Prostate gland (tissue), 2 donors: ENCODE data around the gene CCDC70. TPM values are rescaled to one million over a fixed set of nuclear protein-coding genes. Genes with fewer than 3 reads are reported as not detected.
"Not testable (repeated sequence)": the region's sequence is repeated elsewhere in the genome, so short reads cannot be mapped to it uniquely, and the experiment has no call there.

Experiments used
- DNase-seq: peaks from one replicate; pipeline ENCODE4 v3.0.0-alpha.2; 2019; ENCODE audit warnings: low spot score
- H3K27ac ChIP-seq, 2 donors: fragments of 200-600 bp; sonication (generic); 2 replicates each; pipeline ENCODE4 v1.5.1; 2017 to 2019
- H3K27me3 ChIP-seq: fragments of 200-600 bp; sonication (generic); replicated peaks from 2 replicates; pipeline ENCODE4 v1.5.1; 2019; ENCODE audit not compliant: insufficient read depth
- H3K36me3 ChIP-seq, 2 donors: fragments of 200-600 bp; sonication (generic); 1 replicate in 1 of 2; 2 replicates in 1 of 2; pipeline versions ENCODE4 v1.5.1 to v1.8.1; 2017 to 2019
- H3K4me1 ChIP-seq: fragments of 200-600 bp; sonication (generic); replicated peaks from 2 replicates; pipeline ENCODE4 v1.5.1; 2019
- H3K4me3 ChIP-seq, 2 donors: fragments of 200-600 bp; sonication (generic); 2 replicates each; pipeline ENCODE4 v1.5.1; 2017 to 2019
- H3K9me3 ChIP-seq: fragments of 200-600 bp; sonication (generic); 2 replicates; pipeline ENCODE4 v1.5.1; 2017
- CTCF ChIP-seq, 4 experiments: fragments of 200-600 bp in 2 of 4; fragments of 450-650 bp in 2 of 4; sonication (generic) in 2 of 4; IDR thresholded peaks; 1 replicate in 3 of 4; 2 replicates in 1 of 4; pipeline ENCODE4 v1.5.1; 2016 to 2019; ENCODE audit warnings: antibody characterized with exemption in 4 of 4, mild to moderate bottlenecking in 2 of 4, moderate library complexity in 2 of 4
- POLR2A ChIP-seq: fragments of 450-650 bp; IDR thresholded peaks from one replicate; pipeline ENCODE4 v1.6.1; 2016; ENCODE audit warnings: antibody characterized with exemption, mild to moderate bottlenecking
- POLR2AphosphoS5 ChIP-seq: sonication (generic); formaldehyde crosslinking; IDR thresholded peaks from one replicate; pipeline ENCODE4 v1.6.1; 2017; ENCODE audit warnings: antibody characterized with exemption
- WGBS: methylation state at CpG from one replicate; pipeline ENCODE4 v1.1.5; 2018; 5-methylcytosine and 5-hydroxymethylcytosine counted together
- intact Hi-C: fragments of 100-400 bp; cut with DNase I; formaldehyde crosslinking; loops from one replicate; pipeline ENCODE4 v1.14.2; 2022
- total RNA-seq, 2 donors: library from RNA; depleted of rRNA; stranded (reverse); fragments of >200 nt; gene quantifications; one replicate each; pipeline ENCODE4 v1.1.0, GENCODE V29; 2016

Gene CCDC70
- total RNA-seq, 2 donors from 2014 or later = 11.5 TPM; not detected in 1

DNA sequence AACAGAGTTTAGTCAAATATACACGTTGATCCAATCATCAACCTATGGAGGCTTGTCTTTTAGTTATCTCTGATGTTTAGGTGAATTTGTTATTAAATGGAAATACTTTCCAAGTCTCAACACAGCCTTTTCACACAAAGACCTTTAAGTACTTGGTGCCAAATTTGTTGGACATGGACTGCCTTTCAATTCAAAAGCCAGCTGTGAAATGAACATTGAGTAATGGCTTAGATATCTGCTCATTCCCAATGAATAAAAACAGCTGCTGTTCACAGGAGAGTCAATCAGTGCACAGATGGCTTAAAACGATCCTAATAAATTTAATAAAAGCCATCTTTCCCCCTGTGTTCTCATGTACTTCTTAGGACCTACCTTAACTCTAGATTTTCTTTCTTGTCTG lies 37.9 kb upstream of the CCDC70 start:
- TF ChIP-seq POLR2A = no peak
- no peak for TF ChIP-seq CTCF (IDR thresholded peaks at IDR 0.05)
- TF ChIP-seq POLR2AphosphoS5 = no peak
- no peak overlapping the region for H3K4me3 ChIP-seq
- 45% methylated on average over 2 of the region's 2 CpGs for WGBS

DNA sequence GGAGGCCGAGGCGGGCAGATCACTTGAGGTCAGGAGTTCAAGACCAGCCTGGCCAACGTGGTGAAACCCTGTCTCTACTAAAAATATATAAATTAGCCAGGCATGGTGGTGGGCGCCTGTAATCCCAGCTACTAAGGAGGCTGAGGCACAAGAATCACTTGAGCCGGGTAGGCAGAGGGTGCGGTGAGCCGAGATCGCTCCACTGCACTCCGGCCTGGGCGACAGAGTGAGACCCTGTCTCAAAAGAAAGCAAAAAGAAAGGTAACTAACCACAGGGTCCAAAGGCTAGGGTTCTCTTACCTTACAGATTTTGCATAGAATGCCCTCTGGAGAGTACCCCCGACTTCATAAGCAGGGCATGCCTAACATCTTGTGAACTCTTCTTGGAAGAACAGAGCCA lies 37.1 kb upstream of the CCDC70 start:
- H3K4me3 ChIP-seq, H3K9me3 ChIP-seq, DNase-seq, intact Hi-C loops, H3K4me1 ChIP-seq, H3K36me3 ChIP-seq, H3K27me3 ChIP-seq, H3K27ac ChIP-seq: not testable (repeated sequence)
- WGBS = 91% methylated on average over 11 of the region's 11 CpGs

More for the DNA sequence above, 37.9 kb upstream of the CCDC70 start:
- no peak for DNase-seq
- Histone ChIP-seq H3K9me3 (no peaks in the 10 kb centered on the region), H3K27me3 (no peaks in the 10 kb centered on the region), H3K27ac (no peak overlapping the region), H3K36me3 (no peaks in the 10 kb centered on the region), H3K4me1 (no peaks in the 10 kb centered on the region)
- intact Hi-C loops = no loop called here

DNA sequence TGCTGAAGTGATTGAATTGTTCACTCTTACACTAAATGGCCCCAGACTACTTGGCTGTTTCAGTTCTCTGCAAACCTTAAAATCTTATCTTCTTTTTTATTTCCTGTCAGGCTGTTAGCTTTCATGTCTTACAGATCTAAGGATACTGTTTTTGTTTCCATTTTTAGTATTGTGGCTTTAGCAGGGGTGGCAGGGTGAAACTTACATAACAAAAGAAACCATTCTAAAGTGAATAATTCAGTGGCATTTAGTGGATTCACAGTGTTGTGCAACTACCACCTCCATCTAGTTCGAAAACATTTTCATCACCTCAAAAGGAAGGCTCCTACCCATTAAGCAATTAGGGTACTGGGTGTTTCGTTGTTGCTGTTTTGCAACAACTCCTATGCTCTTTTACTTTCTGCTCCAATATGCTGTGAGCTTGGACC lies 36.6 kb upstream of the CCDC70 start:
- no peaks in the 10 kb centered on the region for H3K4me1 ChIP-seq
- TF ChIP-seq CTCF (IDR thresholded peaks at IDR 0.05) = no peak
- peak; percentile 11 for TF ChIP-seq POLR2AphosphoS5
- H3K9me3 ChIP-seq = no peaks in the 10 kb centered on the region
- no peak overlapping the region for H3K4me3 ChIP-seq
- 62% methylated on average over 2 of the region's 2 CpGs for WGBS
- DNase-seq = no peak
- intact Hi-C loops = no loop called here
- no peaks in the 10 kb centered on the region for H3K36me3 ChIP-seq
- H3K27ac ChIP-seq = no peak overlapping the region
- no peaks in the 10 kb centered on the region for H3K27me3 ChIP-seq

DNA sequence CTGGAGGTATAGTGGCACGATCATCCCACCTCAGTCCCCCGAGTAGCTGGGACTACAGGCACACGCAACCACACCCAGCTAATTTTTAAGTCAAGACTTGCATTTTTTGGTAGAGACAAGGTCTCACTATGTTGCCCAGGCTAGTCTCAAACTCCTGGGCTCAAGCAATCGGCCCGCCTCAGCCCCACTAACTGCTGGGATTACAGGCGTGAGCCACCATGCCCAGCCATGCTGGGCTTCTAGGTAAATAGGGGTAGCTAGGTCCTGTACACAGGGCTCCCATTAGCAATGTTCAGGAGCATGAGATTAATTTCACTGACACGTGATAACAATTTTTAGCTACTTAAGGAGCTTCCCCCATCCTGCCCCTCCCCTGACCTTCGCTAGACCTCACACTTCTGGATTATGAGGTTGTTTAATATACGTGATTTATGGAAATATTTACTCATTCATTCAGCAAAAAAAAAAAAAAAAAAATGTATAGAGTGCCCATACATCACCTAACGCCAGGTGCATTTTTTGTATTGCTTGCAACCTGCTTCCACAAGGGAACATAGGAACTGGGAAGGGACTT lies 36.0 kb upstream of the CCDC70 start:
- H3K9me3 ChIP-seq = no peaks in the 10 kb centered on the region
- TF ChIP-seq POLR2AphosphoS5 = no peak
- no peak for TF ChIP-seq POLR2A
- no peak for TF ChIP-seq CTCF (IDR thresholded peaks at IDR 0.05)
- no peaks in the 10 kb centered on the region for H3K36me3 ChIP-seq
- H3K27me3 ChIP-seq = no peaks in the 10 kb centered on the region
- 91% methylated on average over 10 of the region's 10 CpGs for WGBS
- no peak overlapping the region for H3K27ac ChIP-seq
- no peak overlapping the region for H3K4me3 ChIP-seq
- intact Hi-C loops = no loop called here
- H3K4me1 ChIP-seq = no peaks in the 10 kb centered on the region
- no peak for DNase-seq

DNA sequence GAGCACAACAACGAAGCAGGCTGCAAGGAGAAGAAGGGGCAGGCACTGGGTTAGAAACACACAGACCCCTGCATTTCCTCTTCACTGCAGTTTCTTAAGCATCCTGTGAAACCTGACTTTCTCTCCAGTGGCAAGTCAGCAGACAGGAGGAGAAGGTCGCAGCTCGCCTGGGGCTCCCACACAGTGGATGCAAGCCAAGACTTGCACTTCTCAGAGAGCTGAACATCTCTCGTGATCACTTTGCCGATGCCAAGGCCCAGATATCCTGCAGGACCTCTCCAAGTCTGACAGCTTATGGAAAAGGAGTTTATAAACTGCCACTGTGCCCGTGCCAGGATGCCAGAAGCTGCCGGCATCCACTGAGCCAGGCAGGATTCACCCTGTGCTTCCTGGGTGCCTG lies 35.2 kb upstream of the CCDC70 start:
- no peaks in the 10 kb centered on the region for H3K27me3 ChIP-seq
- no peak overlapping the region for H3K27ac ChIP-seq
- H3K4me1 ChIP-seq = no peaks in the 10 kb centered on the region
- H3K36me3 ChIP-seq = no peaks in the 10 kb centered on the region
- H3K4me3 ChIP-seq = no peak overlapping the region
- peak; percentile 31 for DNase-seq
- TF ChIP-seq POLR2AphosphoS5 (peak; percentile 6), POLR2A (no peak)
- no peaks in the 10 kb centered on the region for H3K9me3 ChIP-seq
- WGBS = 8% methylated on average over 7 of the region's 7 CpGs
- intact Hi-C loops = no loop called here

- no peaks in the 10 kb centered on the region for H3K36me3 ChIP-seq
- no peaks in the 10 kb centered on the region for H3K9me3 ChIP-seq
- H3K4me1 ChIP-seq = no peaks in the 10 kb centered on the region
- no peak for DNase-seq
- no peak for TF ChIP-seq POLR2A
- no peak for TF ChIP-seq POLR2AphosphoS5
- TF ChIP-seq CTCF (IDR thresholded peaks at IDR 0.05) = no peak
- no peak overlapping the region for H3K4me3 ChIP-seq
- H3K27me3 ChIP-seq = no peaks in the 10 kb centered on the region
- WGBS = 79% methylated on average over 4 of the region's 4 CpGs
- H3K27ac ChIP-seq = no peak overlapping the region
- intact Hi-C loops = no loop called here
These were observed 34.5 kb upstream of the CCDC70 start for GRCh38 chr13:51827254-51827653.
